Suppressor macrophage (primary cell): Measurements from ENCODE around the gene OSBPL1A.

Source experiments
- DNase-seq, 4 experiments: peaks; one replicate each; pipeline ENCODE4 v3.0.0-alpha.2; 2020 to 2022
- total RNA-seq, 17 experiments: gene quantifications; one replicate each; lab custom pipeline; 2026; ENCODE audit warnings: mixed read lengths in 6 of 17, inconsistent platforms in 3 of 17; lab: John Stamatoyannopoulos, UW

Gene OSBPL1A
- total RNA-seq: 26.5 to 92.2 (median 52.8) reads per million in 17 experiments

DNA sequence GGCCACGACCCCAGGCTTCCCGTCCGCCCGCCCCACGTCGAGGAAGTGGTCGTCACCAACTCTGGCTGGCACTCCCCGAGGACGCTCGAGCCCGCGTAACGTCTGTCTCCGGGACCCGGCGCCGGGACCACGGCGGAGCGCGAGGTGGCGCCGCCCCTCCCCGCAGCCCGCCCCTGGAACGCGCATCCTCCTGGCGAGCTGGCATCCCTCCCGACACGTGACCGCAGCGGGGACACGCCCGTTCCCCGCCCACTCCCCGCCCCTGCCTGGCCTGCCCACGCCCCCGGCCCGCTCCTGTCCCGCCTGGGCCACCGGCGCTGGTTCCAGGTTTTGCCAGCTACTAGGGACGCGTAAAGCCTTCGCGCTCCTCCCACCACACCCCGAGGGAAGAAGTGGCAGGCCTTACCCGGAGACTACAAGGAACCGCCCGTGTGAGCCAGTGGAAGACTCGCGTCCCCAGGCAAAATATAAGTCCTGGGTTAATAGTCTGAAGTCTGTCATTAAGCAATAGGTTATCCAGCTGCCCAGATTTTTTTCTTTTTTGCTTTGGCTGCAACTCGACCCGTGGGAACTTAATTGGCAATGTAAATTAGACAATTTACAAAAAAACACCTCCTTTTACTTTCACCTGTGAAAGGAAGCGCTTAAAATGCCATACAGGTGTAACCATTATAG lies at the start of gene OSBPL1A:
Gene OSBPL1A (minus strand): TSS at position 131 of the 675 bp plus-strand sequence. CDS start 20,291 bp downstream, outside the sequence.
- DNase-seq: peak; percentile 97 to 99 (median 98)

DNA sequence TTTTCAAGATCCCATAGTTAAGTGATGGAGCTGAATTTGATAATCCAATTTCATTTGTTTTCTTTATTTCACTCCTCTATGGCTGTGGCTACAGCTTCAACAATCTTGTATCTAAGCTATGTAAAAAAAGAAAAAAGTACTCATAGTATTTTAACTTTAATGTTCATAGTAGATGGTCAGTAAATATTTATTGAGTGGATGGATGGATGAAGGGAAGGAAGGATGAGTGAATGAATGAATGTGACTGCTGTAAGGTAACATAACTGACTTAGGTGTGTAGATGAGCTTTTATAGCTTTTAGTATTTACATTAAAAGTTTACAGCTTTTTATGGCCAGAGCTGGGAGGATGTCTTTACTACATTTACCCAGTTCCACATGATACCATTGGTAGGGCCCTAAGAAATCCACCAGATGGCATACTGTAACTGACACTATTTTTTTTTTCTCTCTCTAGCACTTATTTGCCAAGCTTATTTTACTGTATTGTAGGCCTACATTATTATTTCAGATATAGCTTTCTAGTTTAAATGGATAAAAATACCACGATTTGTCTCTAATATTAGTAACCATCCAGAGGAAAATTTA lies 49.4 kb upstream of the OSBPL1A start:
- no peak for DNase-seq

DNA sequence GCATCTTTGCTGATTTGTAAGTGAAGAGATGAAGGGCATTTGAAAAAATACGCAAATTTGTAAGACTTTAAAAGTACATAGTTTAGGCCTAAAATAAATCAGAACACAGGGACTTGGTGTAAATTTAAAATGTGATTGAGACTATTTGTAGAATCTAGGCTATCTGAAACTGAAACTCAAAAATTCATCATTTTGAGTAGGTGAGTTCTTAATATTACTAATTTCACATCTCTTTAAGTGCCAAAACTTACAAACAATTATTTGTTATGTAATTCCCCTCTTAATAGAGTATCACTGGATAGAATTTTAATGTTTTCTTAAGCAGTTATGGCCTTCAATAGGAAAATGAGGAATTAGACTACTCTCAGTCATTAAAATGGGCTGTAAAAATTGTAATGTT lies 48.8 kb upstream of the OSBPL1A start:
- DNase-seq: no peak

DNA sequence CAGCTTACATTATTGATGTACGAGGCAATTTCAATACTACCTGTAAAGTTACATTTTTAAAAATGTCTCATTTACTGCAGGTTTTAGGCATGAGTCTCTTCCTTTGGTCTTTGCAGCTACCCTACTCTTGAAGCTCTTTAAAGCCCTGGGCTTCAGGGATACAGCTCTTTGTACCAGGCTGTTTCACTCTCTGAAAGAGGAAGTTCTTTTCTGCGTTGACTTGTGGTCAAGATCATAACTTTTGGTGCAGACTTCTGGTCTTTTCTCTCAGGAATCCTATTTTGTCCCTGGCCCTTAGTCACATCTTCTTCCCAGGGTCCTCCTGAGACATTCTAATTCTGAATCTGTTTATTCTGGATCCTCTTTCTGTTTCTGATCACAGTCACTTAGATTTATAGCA lies 46.2 kb upstream of the OSBPL1A start:
- peak; percentile 29 to 68 (median 54) for DNase-seq

DNA sequence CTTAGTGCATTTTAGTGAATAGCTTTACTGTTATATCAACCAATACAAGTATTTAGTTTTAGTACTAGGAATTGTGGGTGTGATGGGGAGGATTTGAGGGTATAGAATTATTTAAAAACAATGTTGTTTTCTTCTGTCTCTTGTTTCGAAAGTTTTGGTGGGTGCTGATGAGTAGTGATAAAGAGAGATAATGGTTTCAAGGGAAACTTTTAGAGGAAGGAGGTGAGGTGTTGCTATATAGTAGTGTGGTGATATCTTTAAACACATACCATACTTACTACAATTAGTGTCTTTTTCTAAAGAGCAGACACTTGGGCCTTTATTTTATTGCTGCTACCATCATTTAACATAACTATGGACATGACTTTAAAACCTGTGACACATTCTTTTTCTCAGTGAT lies 39.3 kb upstream of the OSBPL1A start:
- DNase-seq: no peak

DNA sequence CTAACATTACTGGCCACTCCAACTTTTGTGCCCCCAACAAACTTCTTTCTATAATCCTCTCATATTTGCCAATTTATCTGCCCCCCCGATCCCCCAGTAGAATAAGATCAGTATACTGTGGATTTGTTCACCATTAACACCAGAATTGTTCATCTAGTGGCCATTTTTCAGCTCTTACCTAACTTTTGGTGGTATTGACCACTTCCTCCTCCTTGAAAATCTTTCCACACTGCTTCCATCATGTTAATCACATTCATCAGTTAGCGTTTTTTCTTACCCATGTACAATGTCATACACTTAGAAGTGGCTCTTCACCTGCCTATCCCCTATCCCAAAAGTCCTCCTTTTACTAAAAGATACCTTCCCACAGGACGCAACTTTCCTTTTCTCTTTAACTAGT lies 35.0 kb upstream of the OSBPL1A start:
- DNase-seq: peak in 2 of 4 experiments; percentile 8 to 14

DNA sequence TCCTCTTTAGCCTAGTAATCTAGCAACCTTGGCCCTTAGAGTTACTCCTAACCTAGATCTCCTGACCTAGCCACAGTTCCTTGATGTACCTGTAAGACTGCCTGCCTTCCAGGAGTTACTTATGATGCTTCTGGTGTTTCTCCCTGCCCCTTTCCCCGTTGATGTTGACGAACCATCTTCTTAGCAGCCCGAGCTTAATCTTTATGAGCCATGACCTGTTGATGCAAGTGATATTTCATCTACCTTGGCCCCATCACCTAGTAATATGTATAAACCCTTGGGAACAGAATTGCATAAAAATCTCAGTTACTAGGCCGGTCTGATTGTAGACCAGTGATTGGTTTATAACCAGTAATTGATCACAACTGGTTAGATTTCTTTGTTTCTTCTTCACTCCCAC lies 31.6 kb upstream of the OSBPL1A start:
- no peak for DNase-seq

DNA sequence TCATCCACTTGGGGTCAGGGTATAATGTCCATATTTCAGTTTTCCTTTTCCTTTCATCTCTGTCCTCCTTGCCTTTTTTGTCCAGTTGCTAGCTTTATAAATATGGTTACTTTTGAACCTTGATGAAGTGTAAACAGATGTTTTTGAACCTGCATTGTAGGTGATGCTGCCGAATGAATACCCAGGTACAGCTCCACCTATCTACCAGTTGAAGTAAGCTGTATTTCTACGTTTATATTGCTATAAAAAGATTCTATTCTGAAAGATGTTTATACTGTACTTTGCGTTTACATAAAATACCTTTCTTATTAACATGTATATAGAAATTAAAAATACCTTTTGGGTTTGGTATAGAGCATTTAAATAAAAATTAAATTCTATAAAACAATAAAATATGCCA lies 31.1 kb upstream of the OSBPL1A start:
- DNase-seq: no peak

DNA sequence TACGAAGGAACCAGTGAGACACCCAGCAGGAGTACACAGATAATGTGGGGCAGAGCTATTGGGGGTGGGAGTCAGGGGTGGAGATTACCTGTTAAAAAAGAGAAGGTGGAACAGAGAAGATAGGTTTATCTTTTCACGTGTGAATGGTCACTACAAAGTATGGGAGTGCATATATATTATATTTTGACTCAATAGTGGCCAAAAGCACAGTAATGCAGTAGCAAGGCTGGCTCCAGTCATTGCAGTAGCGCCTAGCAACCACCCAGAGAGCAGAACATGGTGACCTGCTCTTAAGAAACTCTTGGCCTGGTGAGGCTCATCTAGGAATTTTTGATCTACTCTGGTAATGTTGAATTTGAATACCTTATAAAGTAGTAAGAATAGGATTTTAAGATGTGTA lies 29.9 kb upstream of the OSBPL1A start:
- DNase-seq: peak in 3 of 4 experiments; percentile 19 to 26 (median 24)

DNA sequence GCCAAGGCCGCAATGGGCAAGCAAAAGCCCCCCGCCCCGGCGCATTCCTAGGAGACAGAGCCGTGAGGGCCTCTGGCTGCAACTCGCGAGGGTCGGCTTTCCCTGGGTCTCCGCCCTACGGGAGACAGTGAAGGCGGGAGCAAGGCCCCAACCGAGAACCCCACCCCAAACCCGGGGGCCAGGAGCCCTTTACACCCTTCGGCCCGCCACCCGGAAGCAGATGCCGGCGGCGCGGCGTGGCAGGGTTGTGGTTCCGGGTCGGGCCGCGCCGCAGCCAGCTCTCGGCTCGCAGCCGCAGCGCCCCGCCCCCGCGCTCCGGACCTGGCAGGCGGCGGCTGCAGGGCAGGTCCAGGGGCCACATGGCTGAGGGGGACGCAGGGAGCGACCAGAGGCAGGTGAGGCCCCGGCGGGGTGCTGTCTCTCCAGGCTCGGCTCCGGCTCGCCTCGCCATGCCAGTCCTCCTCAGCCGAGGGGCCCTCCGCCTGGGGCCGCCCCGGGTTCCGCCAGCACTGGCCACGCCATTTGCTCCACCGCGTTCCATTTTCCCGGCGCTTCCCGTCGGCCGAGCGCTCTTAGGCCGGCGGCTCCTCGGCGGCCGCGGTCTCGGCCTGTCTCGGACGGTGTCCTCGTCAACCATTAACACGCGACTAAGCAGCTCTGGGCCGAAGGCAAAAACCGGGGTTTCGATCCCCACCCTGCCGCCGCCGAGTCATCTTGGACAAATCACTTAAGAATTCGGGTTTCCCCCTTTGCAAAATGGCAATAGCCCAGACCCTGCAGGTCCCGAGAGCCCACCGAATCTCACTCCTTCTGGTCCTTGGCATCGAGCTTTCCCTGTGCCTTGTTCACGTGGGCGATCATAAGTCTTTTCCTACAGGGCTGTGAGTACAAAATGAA lies 29.0 kb upstream of the OSBPL1A start, which contains the start of gene IMPACT:
Gene IMPACT (plus strand): TSS at position 273 of the 897 bp plus-strand sequence. CDS start 87 bp downstream, at position 360.
- DNase-seq: peak; percentile 90 to 97 (median 94)

DNA sequence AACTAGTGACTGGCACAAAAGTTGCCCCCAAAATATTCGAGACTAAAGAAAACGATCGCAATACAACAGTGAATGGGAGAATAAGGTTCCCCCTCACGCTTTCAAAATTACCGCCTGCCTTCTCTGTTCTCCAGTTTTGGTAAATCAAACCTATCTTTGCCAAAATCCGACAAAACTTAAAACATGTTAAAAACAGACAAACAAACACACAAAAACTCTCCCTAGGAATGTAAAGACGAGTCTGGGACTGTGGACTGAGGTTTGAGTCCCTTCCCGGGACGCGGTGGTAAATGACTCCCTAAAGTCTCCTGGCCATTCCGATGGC lies 28.4 kb upstream of the OSBPL1A start:
- DNase-seq: no peak

DNA sequence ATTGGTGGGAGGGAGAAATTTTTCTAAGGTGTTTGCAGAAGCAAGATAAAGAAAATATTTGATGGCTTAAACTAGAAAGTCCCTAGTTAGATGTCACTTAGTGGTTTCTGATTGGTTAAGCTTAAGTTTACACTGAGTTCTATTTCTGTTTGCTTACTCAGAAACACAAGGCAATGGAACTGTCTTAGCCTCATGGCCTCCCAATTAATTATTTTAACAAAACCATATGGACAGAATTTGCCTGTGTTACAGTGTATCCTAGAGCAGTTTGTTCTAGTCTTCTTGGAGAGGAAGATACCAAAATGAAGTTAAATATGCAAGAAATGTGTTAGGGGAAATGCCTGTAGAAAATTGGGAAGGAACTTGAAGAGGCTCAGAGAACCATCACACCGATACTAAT lies 24.2 kb upstream of the OSBPL1A start:
- DNase-seq: peak in 1 of 4 experiments; percentile 9

DNA sequence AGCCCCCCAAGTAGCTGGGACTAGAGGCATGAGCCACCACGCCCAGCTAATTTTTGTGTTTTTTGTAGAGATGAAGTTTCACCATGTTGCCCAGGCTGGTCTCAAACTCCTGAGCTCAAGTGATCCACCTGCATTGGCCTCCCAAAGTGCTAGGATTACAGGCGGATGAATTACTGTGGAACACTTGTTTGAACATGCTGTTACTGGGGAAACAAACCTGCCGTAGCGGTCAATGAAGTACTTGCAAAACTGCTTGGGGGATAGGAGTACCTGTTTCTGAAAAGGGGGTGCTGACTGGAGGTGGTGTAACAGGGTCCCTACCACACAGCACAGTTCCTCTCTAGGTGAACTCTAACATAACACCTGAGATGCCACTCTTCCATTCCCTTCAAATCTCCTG lies 22.9 kb upstream of the OSBPL1A start:
- DNase-seq: no peak

DNA sequence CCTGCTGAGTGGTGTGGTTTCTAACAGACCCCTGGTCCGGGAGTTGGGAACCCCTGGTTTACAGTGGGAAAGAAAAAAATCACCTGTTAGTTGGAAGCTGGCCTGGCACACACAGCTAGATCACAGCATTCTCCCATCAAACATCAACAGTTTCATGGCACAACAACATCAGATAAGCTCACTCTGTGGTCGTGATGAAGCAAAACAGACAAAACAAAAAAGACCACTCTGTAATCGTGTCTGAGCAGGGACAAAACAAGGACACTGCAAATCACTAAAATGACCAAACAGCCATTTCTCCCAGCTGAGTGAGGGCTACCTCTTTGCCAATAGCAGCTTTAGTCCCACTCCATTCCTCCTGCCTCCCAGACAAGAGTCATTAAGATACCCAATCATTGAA lies 19.9 kb upstream of the OSBPL1A start:
- DNase-seq: no peak

DNA sequence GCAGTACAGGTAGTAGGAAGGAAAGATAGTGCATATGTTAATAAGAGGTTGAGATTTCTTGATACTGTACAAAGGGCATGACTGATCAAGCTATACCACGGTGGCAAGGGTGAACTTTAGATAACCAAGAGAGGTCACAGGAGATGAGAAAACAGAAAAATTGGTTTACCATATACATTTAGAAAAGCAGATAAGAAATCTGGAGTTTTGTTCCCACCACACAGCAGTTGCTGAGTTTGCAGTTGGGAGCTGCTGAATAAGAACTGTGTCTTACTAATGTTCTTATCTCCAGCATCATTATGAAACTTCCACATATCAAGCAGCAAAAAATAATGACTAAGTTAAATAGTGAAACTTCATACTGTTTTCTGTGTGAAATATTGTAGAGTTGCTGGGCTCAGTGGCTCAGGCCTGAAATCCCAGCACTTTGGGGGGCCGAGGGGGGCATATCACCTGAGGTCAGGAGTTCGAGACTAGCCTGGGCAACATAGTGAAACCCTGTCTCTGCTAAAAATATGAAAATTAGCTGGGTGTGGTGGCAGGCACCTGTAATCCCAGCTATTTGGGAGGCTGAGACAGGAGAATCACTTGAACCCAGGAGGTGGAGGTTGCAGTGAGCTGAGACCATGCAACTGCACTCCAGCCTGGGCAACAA lies 16.9 kb upstream of the OSBPL1A start:
- DNase-seq: no peak

DNA sequence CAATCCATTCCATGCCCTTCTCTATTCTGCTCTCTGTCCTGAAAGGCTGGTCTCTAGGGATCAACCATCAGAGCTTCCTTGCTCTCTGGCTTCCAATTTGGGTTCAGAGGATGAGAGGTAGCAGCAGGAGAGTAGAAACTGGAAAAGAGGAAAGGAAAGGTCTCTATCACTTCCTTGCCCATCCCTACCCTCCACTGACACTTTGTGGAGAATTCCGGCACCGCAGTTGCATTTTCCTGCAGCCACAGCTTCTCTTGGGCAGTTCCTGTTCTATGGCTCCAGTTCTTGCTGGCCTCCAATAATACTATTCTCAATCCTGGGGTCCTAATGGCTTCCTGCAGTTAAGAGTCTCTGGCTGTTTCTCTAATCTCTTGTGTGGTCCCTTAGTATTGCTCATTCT lies 15.5 kb upstream of the OSBPL1A start:
- peak; percentile 17 to 50 (median 32) for DNase-seq

DNA sequence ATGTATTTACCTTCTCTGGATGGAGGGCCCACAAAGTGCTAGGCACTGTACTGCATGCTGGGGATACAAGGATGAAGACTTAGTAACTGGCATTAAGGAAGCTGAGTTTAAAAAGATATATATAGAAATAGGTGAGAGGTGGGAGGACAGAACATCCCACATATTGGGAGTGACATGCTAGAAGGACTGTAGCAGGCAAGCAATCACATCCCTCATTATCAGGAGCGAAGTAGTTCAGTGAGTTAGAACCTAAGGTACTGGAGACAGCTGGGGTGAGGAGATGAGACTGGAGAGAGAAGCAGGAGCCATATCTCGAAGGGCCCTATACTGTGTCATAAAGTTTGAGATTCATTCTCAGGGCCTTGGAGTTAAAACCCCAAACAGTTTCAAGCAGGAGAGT lies 10.9 kb upstream of the OSBPL1A start:
- no peak for DNase-seq

DNA sequence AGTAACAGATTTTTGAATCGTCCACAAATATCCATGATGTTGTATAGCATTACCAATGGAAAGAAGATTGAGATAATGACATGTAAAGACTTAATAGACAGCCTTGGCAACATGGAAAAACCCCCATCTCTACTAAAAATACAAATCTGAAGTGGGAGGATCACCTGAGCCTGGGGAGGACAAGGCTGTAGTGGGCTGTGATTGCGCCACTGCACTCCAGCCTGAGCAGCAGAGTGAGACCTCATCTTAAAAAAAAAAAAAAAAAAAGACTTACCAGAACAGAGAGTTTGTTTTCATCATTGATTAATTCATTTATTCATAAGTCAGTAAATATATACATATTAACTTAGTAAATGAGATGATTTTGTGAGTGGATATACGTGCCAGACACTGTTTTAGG lies 7.0 kb upstream of the OSBPL1A start:
- peak in 3 of 4 experiments; percentile 9 to 18 (median 16) for DNase-seq

DNA sequence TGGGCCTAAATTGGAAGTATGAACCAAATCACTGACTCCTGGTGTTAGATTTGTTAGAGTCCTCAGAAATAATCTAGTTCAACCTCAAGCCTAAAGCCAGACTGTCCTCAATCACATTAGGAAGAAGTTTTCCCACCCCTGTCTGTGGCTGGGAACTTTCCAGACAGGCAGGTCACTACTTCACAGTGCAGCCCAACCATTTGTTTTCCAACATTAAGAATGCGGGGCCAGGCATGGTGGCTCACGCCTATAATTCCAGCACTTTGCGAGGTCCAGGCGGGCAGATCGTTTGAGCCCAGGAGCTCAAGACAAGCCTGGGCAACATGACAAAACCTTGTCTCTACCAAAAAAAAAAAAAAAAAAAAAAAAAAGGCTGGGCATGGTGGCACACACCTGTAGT lies 5.5 kb upstream of the OSBPL1A start:
- no peak for DNase-seq

DNA sequence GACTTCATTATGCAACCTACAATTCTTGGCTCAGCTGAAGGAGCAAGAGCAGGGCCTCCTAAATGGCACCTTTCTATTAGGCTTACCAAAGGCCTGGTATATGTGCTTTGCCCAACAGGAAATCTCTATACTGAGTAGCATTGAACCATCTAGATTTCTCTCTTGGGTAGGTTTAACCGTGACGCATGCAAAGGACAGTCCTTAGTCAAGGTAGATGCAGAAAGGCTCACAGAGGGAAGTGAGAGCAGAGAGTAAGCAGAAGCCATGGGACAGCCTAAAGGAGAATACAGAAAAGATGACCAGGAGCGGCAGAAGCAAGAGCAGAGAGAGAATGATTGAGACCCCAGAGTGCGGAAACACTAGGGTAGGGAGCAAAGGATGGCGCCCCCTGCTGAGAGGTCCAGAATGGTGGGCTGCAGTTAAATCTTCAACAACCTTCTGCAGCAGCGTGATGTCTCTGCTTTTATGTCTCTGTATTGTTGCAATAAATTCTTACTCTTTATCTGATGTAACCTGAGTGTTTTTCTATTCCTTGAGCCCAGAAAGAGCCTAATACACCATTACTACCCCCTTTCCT lies 4.7 kb upstream of the OSBPL1A start:
- DNase-seq: peak in 1 of 4 experiments; percentile 21

DNA sequence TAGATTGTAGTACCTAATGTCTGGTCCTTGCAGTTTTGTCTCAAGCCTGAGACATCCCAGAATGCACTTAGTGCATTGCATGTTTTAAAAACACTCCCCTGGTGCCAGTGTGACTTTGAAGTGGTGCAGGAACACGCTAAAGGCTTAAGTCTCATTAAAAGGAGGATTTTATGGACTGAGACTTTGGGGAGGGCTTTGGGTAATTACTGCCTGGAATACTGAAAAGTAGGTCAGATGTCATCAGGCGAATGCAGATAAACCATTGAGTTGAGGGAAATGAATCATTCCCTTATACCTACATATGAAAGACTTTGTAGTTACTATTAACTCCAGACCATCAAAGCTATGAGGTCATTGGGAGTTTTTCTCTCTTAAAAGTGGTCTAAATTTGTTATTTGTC lies 3.0 kb upstream of the OSBPL1A start:
- DNase-seq: no peak

DNA sequence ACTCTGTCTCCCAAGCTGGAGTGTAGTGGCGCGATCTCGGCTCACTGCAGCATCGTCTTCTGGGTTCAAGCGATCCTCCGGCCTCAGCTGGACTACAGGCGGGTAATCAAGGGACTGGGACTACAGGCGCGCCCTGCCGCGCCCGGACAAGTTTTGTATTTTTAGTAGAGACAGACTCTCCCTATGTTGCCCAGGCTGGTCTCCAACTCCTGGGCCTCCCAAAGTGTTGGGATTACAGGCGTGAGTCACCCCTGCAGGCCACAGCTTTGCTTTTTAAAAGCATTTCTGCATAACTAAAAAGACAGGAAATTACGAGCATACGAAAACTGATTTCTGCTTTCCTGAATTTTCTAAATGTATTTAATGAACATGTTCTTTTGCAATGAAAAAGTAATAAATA lies 916 bp upstream of the OSBPL1A start:
- peak; percentile 22 to 66 (median 54) for DNase-seq
